HEK293 (cell line): ENCODE results near the gene SLC6A4.

Source experiments
- BCL11A ChIP-seq: fragments of 450-650 bp; formaldehyde crosslinking; IDR thresholded peaks from 2 replicates; pipeline ENCODE4 v1.5.1; 2016; ENCODE audit warnings: low read depth, missing biosample characterization, missing genetic modification characterization
- CTCF ChIP-seq: fragments of 450-650 bp; formaldehyde crosslinking; IDR thresholded peaks from 2 replicates; pipeline ENCODE4 v1.5.1; 2016; ENCODE audit warnings: missing biosample characterization, missing genetic modification characterization
- REST ChIP-seq: fragments of 450-650 bp; formaldehyde crosslinking; IDR thresholded peaks from 2 replicates; pipeline ENCODE4 v1.5.1; 2016; ENCODE audit warnings: missing biosample characterization, missing genetic modification characterization
- TCF7L2 ChIP-seq: IDR thresholded peaks from 2 replicates; pipeline ENCODE4 v1.6.1; 2011; ENCODE audit warnings: low read depth, mild to moderate bottlenecking, inconsistent platforms, low read length, moderate library complexity, borderline replicate concordance
- TSHZ1 ChIP-seq: fragments of 450-650 bp; formaldehyde crosslinking; IDR thresholded peaks from 2 replicates; pipeline ENCODE4 v1.5.1; 2016; ENCODE audit warnings: missing biosample characterization, missing genetic modification characterization, borderline replicate concordance
- ZBTB17 ChIP-seq: fragments of 450-650 bp; formaldehyde crosslinking; IDR thresholded peaks from 2 replicates; pipeline ENCODE4 v1.5.1; 2016; ENCODE audit warnings: missing biosample characterization, missing genetic modification characterization
- ZEB2 ChIP-seq: fragments of 450-650 bp; formaldehyde crosslinking; IDR thresholded peaks from 2 replicates; pipeline ENCODE4 v1.5.1; 2016; ENCODE audit warnings: missing biosample characterization, missing genetic modification characterization
- ZNF184 ChIP-seq: fragments of 450-650 bp; IDR thresholded peaks from 2 replicates; pipeline ENCODE4 v1.5.1; 2018; ENCODE audit warnings: missing biosample characterization, mild to moderate bottlenecking, missing genetic modification characterization
- ZNF654 ChIP-seq: fragments of 450-650 bp; formaldehyde crosslinking; IDR thresholded peaks from 2 replicates; pipeline ENCODE4 v1.5.1; 2016; ENCODE audit warnings: low read depth, missing biosample characterization, missing genetic modification characterization
- ZNF830 ChIP-seq: fragments of 450-650 bp; IDR thresholded peaks from 2 replicates; pipeline ENCODE4 v1.5.0; 2018; ENCODE audit warnings: missing biosample characterization, missing genetic modification characterization, low read depth, mild to moderate bottlenecking, moderate library complexity

GRCh38 chr17:30253312-30253711 is 17.8 kb upstream of the SLC6A4 start:
- TF ChIP-seq ZNF184 (tag by site-specific recombination) (no peak), TSHZ1 (tag by site-specific recombination) (no peak), CTCF (tag by site-specific recombination) (no peak), ZNF830 (tag by site-specific recombination) (no peak), BCL11A (tag by site-specific recombination) (no peak), ZBTB17 (no peak), ZNF654 (no peak), REST (tag by site-specific recombination) (no peak), TCF7L2 (no peak), ZEB2 (tag by site-specific recombination) (no peak)
